Liver (tissue), 9 donors: ENCODE results near the gene AKNA. TPM values are rescaled to one million over a fixed set of nuclear protein-coding genes. Genes with fewer than 3 reads are reported as not detected.

Source experiments
- DNase-seq: peaks from one replicate; pipeline ENCODE4 v3.0.0-alpha.2; 2017; ENCODE audit warnings: low spot score
- H3K27ac ChIP-seq, 2 donors: one replicate each; pipeline ENCODE4 v1.7.0; 2013; ENCODE audit warnings: inconsistent platforms in 2 of 2, low read length in 2 of 2, control low read depth in 1 of 2, low read depth in 1 of 2, mild to moderate bottlenecking in 1 of 2
- H3K27me3 ChIP-seq, 4 donors: one replicate each; pipeline versions ENCODE4 v1.6.1 to v1.7.0; 2013; ENCODE audit warnings: low read length in 3 of 4, inconsistent platforms in 1 of 4, mild to moderate bottlenecking in 1 of 4, moderate library complexity in 1 of 4; ENCODE audit not compliant: control insufficient read depth in 4 of 4, insufficient read depth in 4 of 4
- H3K36me3 ChIP-seq, 4 donors: one replicate each; pipeline versions ENCODE4 v1.6.1 to v1.7.0; 2013; ENCODE audit warnings: low read length in 3 of 4, mild to moderate bottlenecking in 3 of 4, low read depth in 1 of 4, moderate library complexity in 1 of 4; ENCODE audit not compliant: control insufficient read depth in 4 of 4, insufficient read depth in 3 of 4
- H3K4me1 ChIP-seq, 4 donors: one replicate each; pipeline versions ENCODE4 v1.6.1 to v1.7.0; 2013; ENCODE audit warnings: low read length in 3 of 4, mild to moderate bottlenecking in 3 of 4, moderate library complexity in 1 of 4; ENCODE audit not compliant: control insufficient read depth in 4 of 4, insufficient read depth in 4 of 4
- H3K4me3 ChIP-seq, 3 donors: one replicate each; pipeline versions ENCODE4 v1.6.1 to v1.7.0; 2013; ENCODE audit warnings: low read length in 3 of 3, control low read depth in 1 of 3, low read depth in 1 of 3, mild to moderate bottlenecking in 1 of 3
- H3K9ac ChIP-seq, 2 donors: one replicate each; pipeline ENCODE4 v1.7.0; 2013; ENCODE audit warnings: low read length in 2 of 2, mild to moderate bottlenecking in 2 of 2, moderate library complexity in 2 of 2, control low read depth in 1 of 2, low read depth in 1 of 2
- H3K9me3 ChIP-seq, 4 donors: one replicate each; pipeline versions ENCODE4 v1.6.1 to v1.7.0; 2013; ENCODE audit warnings: low read length in 3 of 4; ENCODE audit not compliant: control insufficient read depth in 4 of 4
- EGR1 ChIP-seq, 2 donors: IDR thresholded peaks; 2 replicates each; pipeline ENCODE4 v1.6.1; 2016 to 2018; ENCODE audit warnings: antibody characterized with exemption in 2 of 2, low read depth in 2 of 2
- FOXA1 ChIP-seq: IDR thresholded peaks from 2 replicates; pipeline ENCODE4 v1.6.1; 2016; ENCODE audit warnings: antibody characterized with exemption
- FOXA2 ChIP-seq: IDR thresholded peaks from 2 replicates; pipeline ENCODE4 v1.6.1; 2016; ENCODE audit warnings: antibody characterized with exemption
- HNF4A ChIP-seq, 2 donors: conservative IDR thresholded peaks; 2 replicates each; pipeline ENCODE4 v1.6.1; 2016; ENCODE audit warnings: antibody characterized with exemption in 2 of 2, mild to moderate bottlenecking in 2 of 2
- JUND ChIP-seq, 2 donors: IDR thresholded peaks; 2 replicates each; pipeline ENCODE4 v1.6.1; 2016; ENCODE audit warnings: antibody characterized with exemption in 2 of 2
- NR2F2 ChIP-seq: IDR thresholded peaks from 2 replicates; pipeline ENCODE4 v1.6.1; 2016; ENCODE audit warnings: antibody characterized with exemption
- RAD21 ChIP-seq, 2 donors: IDR thresholded peaks; 2 replicates each; pipeline ENCODE4 v1.6.1; 2016; ENCODE audit warnings: antibody characterized with exemption in 2 of 2, mild to moderate bottlenecking in 2 of 2
- REST ChIP-seq: IDR thresholded peaks from 2 replicates; pipeline ENCODE4 v1.6.1; 2016; ENCODE audit warnings: antibody characterized with exemption, mild to moderate bottlenecking
- RXRA ChIP-seq, 2 donors: IDR thresholded peaks; 2 replicates each; pipeline ENCODE4 v1.6.1; 2017 to 2018; ENCODE audit warnings: antibody characterized with exemption in 2 of 2, mild to moderate bottlenecking in 1 of 2
- SP1 ChIP-seq: IDR thresholded peaks from 2 replicates; pipeline ENCODE4 v1.6.1; 2018; ENCODE audit warnings: antibody characterized with exemption, mild to moderate bottlenecking
- TAF1 ChIP-seq: conservative IDR thresholded peaks from 2 replicates; pipeline ENCODE4 v1.6.1; 2016; ENCODE audit warnings: antibody characterized with exemption, mild to moderate bottlenecking
- YY1 ChIP-seq: IDR thresholded peaks from 2 replicates; pipeline ENCODE4 v1.6.1; 2016; ENCODE audit warnings: antibody characterized with exemption, mild to moderate bottlenecking
- WGBS: extraction: QIAGEN DNeasy Blood & Tissue Kit; methylation state at CpG from one replicate; pipeline ENCODE4 v1.1.7; 2013; 5-methylcytosine and 5-hydroxymethylcytosine counted together
- polyA plus RNA-seq, 2 donors: library from polyadenylated mRNA; stranded (reverse) in 1 of 2; unstranded in 1 of 2; fragments of 200-250 nt in 1 of 2; fragments of >200 nt in 1 of 2; fragmentation: Nextera tagmentation in 1 of 2; extraction: Ambion mirVana in 1 of 2; gene quantifications; one replicate each; pipeline versions ENCODE4 v1.2.1 to v1.2.3, GENCODE V29; 2013 to 2015
- total RNA-seq, 2 donors: library from RNA; depleted of rRNA; stranded (reverse); fragments of >200 nt; gene quantifications; one replicate each; pipeline ENCODE4 v1.2.3, GENCODE V29; 2014
- TF ChIP-seq, protein P1 (sequence below): IDR thresholded peaks from 2 replicates; pipeline ENCODE4 v1.6.1; 2016; ENCODE audit warnings: antibody characterized with exemption
- TF ChIP-seq, protein P2 (sequence below): IDR thresholded peaks from 2 replicates; pipeline ENCODE4 v1.6.1; 2016; ENCODE audit warnings: antibody characterized with exemption
- TF ChIP-seq, protein P3 (sequence below): IDR thresholded peaks from 2 replicates; pipeline ENCODE4 v1.6.1; 2016; ENCODE audit warnings: antibody characterized with exemption
- donor health status: healthy.
- donor health status: healthy.
- donor health status: healthy.
- donor health status: healthy.
- donor health status: healthy.

The AKNA gene
- total and polyA plus RNA-seq, 4 donors, result 4.2 to 31.7 (median 6.9) TPM

GRCh38 chr9:114318416-114318815 is 69.4 kb downstream of the AKNA start:
- H3K4me1 ChIP-seq, result peaks cover 14 to 52% (median 29%) of the 10 kb centered on the region in 4 donors
- no peaks in the 10 kb centered on the region for H3K9me3 ChIP-seq
- H3K27ac ChIP-seq, result peak overlapping the region; percentile 85 to 86
- H3K9ac ChIP-seq, result no peak overlapping the region
- WGBS, result 71% methylated on average over 8 of the region's 8 CpGs
- no peaks in the 10 kb centered on the region for H3K36me3 ChIP-seq
- no peak overlapping the region for H3K4me3 ChIP-seq
- no peak for DNase-seq
- no peaks in the 10 kb centered on the region for H3K27me3 ChIP-seq
- TF ChIP-seq TAF1, result no peak
- no peak for TF ChIP-seq RAD21 (IDR thresholded peaks at IDR 0.05)
- TF ChIP-seq, protein P1, sequence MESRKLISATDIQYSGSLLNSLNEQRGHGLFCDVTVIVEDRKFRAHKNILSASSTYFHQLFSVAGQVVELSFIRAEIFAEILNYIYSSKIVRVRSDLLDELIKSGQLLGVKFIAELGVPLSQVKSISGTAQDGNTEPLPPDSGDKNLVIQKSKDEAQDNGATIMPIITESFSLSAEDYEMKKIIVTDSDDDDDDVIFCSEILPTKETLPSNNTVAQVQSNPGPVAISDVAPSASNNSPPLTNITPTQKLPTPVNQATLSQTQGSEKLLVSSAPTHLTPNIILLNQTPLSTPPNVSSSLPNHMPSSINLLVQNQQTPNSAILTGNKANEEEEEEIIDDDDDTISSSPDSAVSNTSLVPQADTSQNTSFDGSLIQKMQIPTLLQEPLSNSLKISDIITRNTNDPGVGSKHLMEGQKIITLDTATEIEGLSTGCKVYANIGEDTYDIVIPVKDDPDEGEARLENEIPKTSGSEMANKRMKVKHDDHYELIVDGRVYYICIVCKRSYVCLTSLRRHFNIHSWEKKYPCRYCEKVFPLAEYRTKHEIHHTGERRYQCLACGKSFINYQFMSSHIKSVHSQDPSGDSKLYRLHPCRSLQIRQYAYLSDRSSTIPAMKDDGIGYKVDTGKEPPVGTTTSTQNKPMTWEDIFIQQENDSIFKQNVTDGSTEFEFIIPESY, result no peak
- TF ChIP-seq, protein P2, sequence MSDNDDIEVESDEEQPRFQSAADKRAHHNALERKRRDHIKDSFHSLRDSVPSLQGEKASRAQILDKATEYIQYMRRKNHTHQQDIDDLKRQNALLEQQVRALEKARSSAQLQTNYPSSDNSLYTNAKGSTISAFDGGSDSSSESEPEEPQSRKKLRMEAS, result no peak
- no peak for TF ChIP-seq FOXA1
- no peak for TF ChIP-seq RXRA (IDR thresholded peaks at IDR 0.05)
- no peak for TF ChIP-seq SP1
- TF ChIP-seq, protein P3, sequence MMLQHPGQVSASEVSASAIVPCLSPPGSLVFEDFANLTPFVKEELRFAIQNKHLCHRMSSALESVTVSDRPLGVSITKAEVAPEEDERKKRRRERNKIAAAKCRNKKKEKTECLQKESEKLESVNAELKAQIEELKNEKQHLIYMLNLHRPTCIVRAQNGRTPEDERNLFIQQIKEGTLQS, result no peak
- TF ChIP-seq JUND (IDR thresholded peaks at IDR 0.05), result no peak
- TF ChIP-seq NR2F2, result no peak
- TF ChIP-seq REST, result no peak

DNA sequence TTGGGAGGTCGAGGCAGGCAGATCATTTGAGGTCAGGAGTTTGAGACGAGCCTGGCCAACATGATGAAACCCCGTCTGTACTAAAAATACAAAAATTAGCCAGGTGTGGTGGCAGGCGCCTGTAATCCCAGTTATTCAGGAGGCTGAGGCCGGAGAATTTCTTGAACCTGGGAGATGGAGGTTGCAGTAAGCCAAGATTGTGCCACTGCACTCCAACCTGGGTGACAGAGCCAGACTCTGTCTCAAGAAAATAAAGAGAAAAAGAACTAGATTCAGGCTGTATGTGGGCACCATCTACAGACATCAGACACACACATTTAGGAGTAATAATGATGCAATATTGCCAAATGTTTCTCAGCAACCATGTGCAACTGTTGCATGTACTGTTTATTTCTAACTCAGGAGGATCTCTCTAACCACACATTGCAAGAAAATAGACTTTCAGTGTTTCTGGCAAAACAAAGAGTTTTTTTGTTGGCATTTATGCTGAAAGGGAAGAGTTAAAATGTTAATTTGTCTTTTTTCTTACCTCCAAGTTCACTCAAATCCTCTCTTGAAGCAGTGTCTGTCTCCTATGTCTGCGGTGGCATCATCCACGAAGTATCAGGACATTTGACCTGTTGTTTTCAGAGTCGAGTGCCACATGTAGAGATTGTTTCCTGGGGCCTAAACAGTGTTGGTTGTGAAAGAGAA is 70.0 kb downstream of the AKNA start:
- H3K27me3 ChIP-seq, result no peaks in the 10 kb centered on the region
- peaks cover 14 to 52% (median 30%) of the 10 kb centered on the region in 4 donors for H3K4me1 ChIP-seq
- H3K36me3 ChIP-seq, result no peaks in the 10 kb centered on the region
- H3K4me3 ChIP-seq, result peak overlapping the region in 1 of 3 donors; percentile 15
- peak overlapping the region; percentile 85 to 86 for H3K27ac ChIP-seq
- peak overlapping the region; percentile 51 to 58 for H3K9ac ChIP-seq
- H3K9me3 ChIP-seq, result no peaks in the 10 kb centered on the region
- no peak for DNase-seq
- WGBS, result 46% methylated on average over 8 of the region's 8 CpGs
- TF ChIP-seq, protein P2, result peak; percentile 85
- peak; percentile 49 for TF ChIP-seq YY1
- TF ChIP-seq SP1, result peak; percentile 83
- peak; percentile 74 to 79 for TF ChIP-seq RXRA (IDR thresholded peaks at IDR 0.05)
- TF ChIP-seq FOXA2, result no peak
- TF ChIP-seq JUND (IDR thresholded peaks at IDR 0.05), result peak; percentile 57 to 81
- TF ChIP-seq EGR1 (IDR thresholded peaks at IDR 0.05; ENCODE audit: low read depth in 2 of 2), result peak in 1 of 2 donors; percentile 53
- peak; percentile 47 to 51 for TF ChIP-seq HNF4A (conservative IDR thresholded peaks at IDR 0.05)
- TF ChIP-seq, protein P3, result peak; percentile 97
- TF ChIP-seq FOXA1, result no peak
